AG10803 (cell line): ENCODE results near the gene TMBIM1.
A peak's percentile ranks its signal among the peaks of the same experiment; 100 is the strongest.

Experiments used
- DNase-seq: peaks from one replicate; pipeline ENCODE4 v3.0.0; 2010; ENCODE audit warnings: low read depth
- H3K4me3 ChIP-seq: 2 replicates; pipeline ENCODE4 v1.5.1; 2011; ENCODE audit warnings: mild to moderate bottlenecking, low read length, control low read depth
- TF ChIP-seq, protein P1 (sequence below): conservative IDR thresholded peaks from 2 replicates; pipeline ENCODE4 v1.5.1; 2011; ENCODE audit warnings: mild to moderate bottlenecking, low read length, control low read depth, inconsistent platforms

The TMBIM1 gene

DNA sequence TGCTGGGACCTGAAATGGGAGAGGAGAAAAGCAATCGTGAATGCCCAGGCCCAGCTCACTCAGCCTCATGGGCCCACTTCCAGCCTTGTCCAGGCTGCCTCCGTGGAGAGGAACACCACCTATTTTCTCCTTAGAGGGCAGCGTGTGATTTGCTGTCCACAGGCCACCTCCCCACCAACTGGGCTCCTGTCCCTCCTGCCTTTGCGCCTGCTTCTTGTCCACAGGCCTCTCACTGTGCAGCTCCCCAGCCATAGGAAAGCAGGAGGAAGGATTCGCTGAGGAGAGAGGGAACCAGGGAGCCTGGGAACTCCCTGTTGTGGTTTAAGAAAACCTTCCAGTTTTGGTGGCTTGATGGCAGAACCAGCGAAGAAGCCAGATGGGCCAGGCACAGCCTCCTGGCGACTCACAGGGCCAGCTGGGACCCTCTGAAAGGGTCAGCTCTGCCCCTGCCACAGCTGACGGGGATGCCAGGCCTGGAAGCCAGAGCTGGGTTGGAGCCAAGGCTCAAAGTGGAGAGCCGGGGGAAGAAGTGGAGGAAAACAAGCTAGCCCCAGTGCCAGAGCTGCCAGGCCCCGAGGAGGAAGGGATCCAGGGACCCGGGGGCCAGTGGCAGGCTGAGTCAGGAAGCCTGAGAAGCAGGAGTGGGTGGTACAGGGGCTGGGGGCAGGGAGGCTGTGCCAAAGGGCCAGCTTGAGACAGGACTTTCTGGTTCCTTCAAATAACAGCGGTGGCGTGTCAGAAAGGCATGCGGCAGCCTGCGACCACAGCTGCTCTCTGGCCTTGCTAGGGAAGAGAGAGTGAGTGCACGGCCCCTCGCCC, 9.9 kb downstream of the TMBIM1 start:
- peak; percentile 62 for DNase-seq
- TF ChIP-seq, protein P1, sequence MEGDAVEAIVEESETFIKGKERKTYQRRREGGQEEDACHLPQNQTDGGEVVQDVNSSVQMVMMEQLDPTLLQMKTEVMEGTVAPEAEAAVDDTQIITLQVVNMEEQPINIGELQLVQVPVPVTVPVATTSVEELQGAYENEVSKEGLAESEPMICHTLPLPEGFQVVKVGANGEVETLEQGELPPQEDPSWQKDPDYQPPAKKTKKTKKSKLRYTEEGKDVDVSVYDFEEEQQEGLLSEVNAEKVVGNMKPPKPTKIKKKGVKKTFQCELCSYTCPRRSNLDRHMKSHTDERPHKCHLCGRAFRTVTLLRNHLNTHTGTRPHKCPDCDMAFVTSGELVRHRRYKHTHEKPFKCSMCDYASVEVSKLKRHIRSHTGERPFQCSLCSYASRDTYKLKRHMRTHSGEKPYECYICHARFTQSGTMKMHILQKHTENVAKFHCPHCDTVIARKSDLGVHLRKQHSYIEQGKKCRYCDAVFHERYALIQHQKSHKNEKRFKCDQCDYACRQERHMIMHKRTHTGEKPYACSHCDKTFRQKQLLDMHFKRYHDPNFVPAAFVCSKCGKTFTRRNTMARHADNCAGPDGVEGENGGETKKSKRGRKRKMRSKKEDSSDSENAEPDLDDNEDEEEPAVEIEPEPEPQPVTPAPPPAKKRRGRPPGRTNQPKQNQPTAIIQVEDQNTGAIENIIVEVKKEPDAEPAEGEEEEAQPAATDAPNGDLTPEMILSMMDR = no peak
- H3K4me3 ChIP-seq = no peak overlapping the region

DNA sequence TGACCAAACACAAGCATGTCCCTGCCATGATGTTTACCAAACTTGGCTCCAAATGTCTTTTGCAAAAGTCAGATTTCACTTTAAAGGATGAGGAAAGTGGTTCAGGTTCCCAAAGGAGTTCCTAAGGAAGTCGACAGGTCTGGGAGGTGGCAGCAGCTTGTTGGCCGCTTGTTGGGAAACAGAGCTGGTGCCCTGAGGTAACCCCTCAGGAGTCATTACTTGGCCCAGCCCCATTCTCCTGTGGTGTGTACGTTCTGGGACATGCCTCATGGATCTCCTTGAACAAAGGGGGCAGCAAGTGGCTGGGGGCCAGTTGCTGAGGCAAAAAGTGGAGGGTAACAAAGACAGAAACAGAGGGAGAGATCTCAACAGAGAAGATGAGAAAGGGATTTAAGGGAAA, 10.9 kb downstream of the TMBIM1 start:
- H3K4me3 ChIP-seq = no peak overlapping the region
- TF ChIP-seq, protein P1 = no peak
- no peak for DNase-seq

DNA sequence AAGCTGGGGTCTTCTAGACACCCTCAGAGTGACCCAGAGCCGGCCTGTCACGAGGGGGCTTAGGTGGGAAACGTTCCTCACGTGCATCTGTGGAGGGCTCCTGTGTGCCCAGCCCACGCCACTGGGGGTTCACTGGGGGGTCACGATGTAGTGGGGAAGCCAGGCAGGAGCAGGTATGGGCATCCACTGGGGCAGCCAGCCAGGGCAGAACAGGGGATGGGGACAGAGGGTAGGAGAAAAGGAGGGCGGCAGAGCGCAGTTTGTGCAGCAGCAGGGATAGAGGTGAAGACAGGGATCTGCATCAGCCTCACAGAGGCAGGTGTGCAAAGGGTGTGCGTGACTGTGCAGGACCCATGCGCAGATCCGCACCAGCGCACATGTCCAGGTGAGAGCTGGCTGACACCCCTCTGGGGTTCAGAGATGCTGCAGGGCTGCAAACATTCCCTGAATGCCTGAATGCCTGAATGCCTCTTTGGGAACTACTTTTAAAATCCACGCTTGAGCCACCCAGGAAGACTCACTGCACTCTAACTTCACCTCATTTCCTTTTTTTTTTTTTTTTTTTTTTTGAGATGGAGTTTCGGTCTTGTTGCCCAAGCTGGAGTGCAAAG, 11.9 kb downstream of the TMBIM1 start:
- no peak for DNase-seq

DNA sequence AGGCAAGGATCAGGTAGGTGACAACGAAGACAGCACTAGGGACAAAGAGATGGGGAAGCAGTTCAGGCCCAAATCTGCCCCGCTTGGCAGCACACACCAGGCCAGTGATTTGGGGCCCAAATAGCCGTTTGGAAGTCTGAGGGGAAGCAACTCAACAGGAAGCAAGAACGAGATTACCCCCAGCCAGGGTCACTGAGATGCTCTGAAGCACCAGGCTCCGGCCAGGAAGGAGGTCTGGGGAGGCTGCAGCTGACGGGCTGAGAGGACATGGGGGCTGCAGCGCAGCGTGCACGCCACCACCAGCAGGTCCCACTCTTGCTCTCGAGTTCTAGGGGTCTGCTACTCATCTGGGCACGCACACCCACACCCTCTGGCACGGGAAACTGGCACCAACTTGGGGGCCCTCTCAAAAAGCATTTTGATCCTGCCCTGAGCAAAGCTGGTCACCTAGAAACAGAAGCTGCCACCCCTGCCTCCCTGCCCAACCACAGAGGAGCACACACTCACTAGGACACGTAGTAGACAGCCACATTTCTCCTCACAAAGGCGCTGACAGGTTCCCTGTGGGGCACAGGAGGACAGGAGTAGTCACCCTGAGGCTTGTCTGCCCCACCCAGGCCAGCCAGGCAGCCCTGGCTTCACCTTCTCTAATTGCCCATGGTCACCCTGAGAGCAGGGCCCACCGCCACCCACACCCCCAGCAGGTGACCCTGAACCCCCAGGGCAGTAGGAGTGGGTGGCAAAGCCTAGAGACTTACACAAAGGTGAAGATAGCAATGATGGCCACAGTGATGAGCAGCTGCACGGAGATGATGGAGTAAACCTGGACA, 13.6 kb downstream of the TMBIM1 start:
- TF ChIP-seq, protein P1 = no peak

More for the DNA sequence above, 11.9 kb downstream of the TMBIM1 start:
- TF ChIP-seq, protein P1 = no peak
- no peak overlapping the region for H3K4me3 ChIP-seq

DNA sequence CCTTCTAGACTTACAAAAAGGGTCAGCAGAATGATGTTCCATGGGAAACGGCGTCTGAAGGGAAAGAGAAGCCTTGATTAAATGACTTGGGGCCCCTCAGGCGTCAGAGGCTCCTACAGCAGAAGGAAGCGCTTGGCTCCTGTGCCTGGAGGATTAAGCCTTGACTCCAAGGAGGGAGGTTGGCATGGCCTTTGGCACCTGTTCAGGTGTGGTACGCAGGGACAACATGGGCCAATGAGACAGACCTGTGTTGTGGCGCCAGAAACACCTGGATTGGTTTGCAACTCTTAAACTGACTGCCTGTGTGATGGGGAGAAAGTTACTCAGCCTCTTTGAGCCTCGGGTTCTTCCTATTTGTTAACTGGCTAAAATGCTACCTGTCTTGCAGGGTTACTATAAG, 14.4 kb downstream of the TMBIM1 start:
- DNase-seq = no peak
- TF ChIP-seq, protein P1 = no peak
- no peak overlapping the region for H3K4me3 ChIP-seq

More for the DNA sequence above, 13.6 kb downstream of the TMBIM1 start:
- no peak overlapping the region for H3K4me3 ChIP-seq
- DNase-seq = no peak

DNA sequence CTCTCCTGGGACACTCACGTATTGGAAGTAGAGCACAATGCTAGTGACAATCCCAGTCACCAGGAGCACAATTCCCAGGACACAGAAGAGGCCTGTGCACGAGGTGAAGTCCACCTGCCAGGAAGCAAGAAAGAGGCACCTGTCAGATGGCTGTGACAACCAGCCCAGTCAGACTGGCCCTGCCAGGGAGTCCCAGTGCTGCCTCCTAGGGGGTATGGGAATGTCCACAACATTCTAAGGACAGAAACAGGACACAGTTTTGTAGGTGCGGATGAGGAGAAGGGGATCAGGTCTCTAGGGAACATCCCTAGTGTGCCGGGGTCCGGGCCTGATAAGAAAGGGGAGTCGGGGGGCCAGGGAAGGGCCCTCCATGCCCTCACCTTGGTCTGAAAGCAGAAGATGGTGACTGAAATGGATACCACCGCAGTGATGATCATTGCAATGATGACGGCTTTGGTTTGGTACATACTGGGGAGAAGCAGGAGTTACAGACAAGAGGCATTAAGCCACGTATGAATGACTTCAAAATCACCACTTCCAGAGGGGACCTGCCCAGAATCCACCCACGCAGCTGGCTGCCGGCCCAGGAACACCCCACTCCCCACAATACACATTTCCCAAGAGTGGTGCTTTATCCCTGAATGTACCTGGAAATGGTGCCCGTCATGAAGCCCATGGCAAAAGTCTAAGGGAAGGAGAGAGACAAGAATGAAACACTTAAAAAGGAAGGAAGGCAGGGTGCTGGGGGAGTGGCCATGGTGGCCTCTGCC, 15.1 kb downstream of the TMBIM1 start:
- DNase-seq = no peak
- TF ChIP-seq, protein P1 = no peak
- no peak overlapping the region for H3K4me3 ChIP-seq
